H1 (cell line): ENCODE results near the gene MMP19. TPM values are rescaled to one million over a fixed set of nuclear protein-coding genes. Genes with fewer than 3 reads are reported as not detected.

Experiments
- CTCF ChIA-PET: fragments of 300-600 bp; sonication (Branson Sonifier 250); formaldehyde crosslinking; loops from one replicate; lab custom pipeline; 2021; ENCODE audit not compliant: partially characterized antibody; lab: Charles Lee
- POLR2A ChIA-PET: fragments of 300-600 bp; sonication (Branson Sonifier 250); formaldehyde crosslinking; loops from one replicate; lab custom pipeline; 2021; ENCODE audit warnings: inconsistent platforms; ENCODE audit not compliant: partially characterized antibody; lab: Charles Lee
- DNase-seq, 2 experiments: peaks; one replicate each; pipeline versions ENCODE4 v3.0.0 to v3.0.0-alpha.2; 2010 to 2022; ENCODE audit warnings: low spot score in 2 of 2, low read depth in 1 of 2, mixed read lengths in 1 of 2
- FAIRE-seq: peaks from 2 replicates; lab custom pipeline; 2011; peaks lifted over from hg19 to GRCh38; lab: Jason Lieb, UNC
- H2AFZ ChIP-seq: 2 replicates; pipeline ENCODE4 v1.8.1; 2012; ENCODE audit warnings: low read length, inconsistent platforms
- H2AK5ac ChIP-seq: 2 replicates; pipeline ENCODE4 v1.6.1; 2013; ENCODE audit warnings: low read depth, low read length
- H2BK120ac ChIP-seq: replicated peaks from 2 replicates; pipeline ENCODE3; 2013; ENCODE audit warnings: low read depth, low read length, inconsistent platforms
- H2BK12ac ChIP-seq: 2 replicates; pipeline ENCODE4 v1.6.1; 2013; ENCODE audit warnings: low read depth, low read length
- H2BK15ac ChIP-seq: 2 replicates; pipeline ENCODE4 v1.6.1; 2013; ENCODE audit warnings: low read length
- H2BK20ac ChIP-seq: 2 replicates; pipeline ENCODE4 v1.6.1; 2013; ENCODE audit warnings: low read length
- H2BK5ac ChIP-seq: 2 replicates; pipeline ENCODE4 v1.6.1; 2013; ENCODE audit warnings: low read depth, low read length
- H3K14ac ChIP-seq: 2 replicates; pipeline ENCODE4 v1.6.1; 2013; ENCODE audit warnings: inconsistent platforms; ENCODE audit not compliant: insufficient read length
- H3K18ac ChIP-seq: 2 replicates; pipeline ENCODE4 v1.6.1; 2013; ENCODE audit warnings: low read length; ENCODE audit errors: extremely low read depth
- H3K23ac ChIP-seq: 2 replicates; pipeline ENCODE4 v1.6.1; 2013; ENCODE audit warnings: inconsistent platforms; ENCODE audit not compliant: insufficient read length
- H3K23me2 ChIP-seq: 2 replicates; pipeline ENCODE4 v1.6.1; 2013; ENCODE audit warnings: low read depth, low read length
- H3K27ac ChIP-seq: 2 replicates; pipeline ENCODE4 v1.6.1; 2011; ENCODE audit warnings: low read depth, low read length, inconsistent platforms
- H3K27me3 ChIP-seq, 4 experiments: replicated peaks in 1 of 4; 1 replicate in 1 of 4; 2 replicates in 3 of 4; pipeline versions ENCODE4 v1.6.1 to v1.8.1; 2011 to 2013; ENCODE audit warnings: low read length in 3 of 4, mild to moderate bottlenecking in 3 of 4, inconsistent platforms in 2 of 4, mixed read lengths in 2 of 4, moderate library complexity in 1 of 4; ENCODE audit not compliant: control insufficient read depth in 3 of 4, insufficient read depth in 3 of 4; ENCODE audit errors: extremely low read depth in 1 of 4
- H3K36me3 ChIP-seq, 4 experiments: 2 replicates each; pipeline versions ENCODE4 v1.6.1 to v1.8.1; 2011 to 2013; ENCODE audit warnings: mild to moderate bottlenecking in 4 of 4, low read length in 3 of 4, moderate library complexity in 2 of 4, control low read depth in 1 of 4, inconsistent platforms in 1 of 4; ENCODE audit not compliant: insufficient read depth in 4 of 4, control insufficient read depth in 2 of 4
- H3K4ac ChIP-seq: replicated peaks from 2 replicates; pipeline ENCODE3; 2013; ENCODE audit warnings: low read length, low read depth, mixed read lengths, inconsistent platforms; ENCODE audit not compliant: insufficient read length
- H3K4me1 ChIP-seq, 4 experiments: replicated peaks in 1 of 4; 1 replicate in 1 of 4; 2 replicates in 3 of 4; pipeline versions ENCODE4 v1.6.1 to v1.8.1; 2011 to 2013; ENCODE audit warnings: low read length in 3 of 4, inconsistent platforms in 2 of 4, mixed read lengths in 1 of 4; ENCODE audit not compliant: insufficient read depth in 4 of 4, control insufficient read depth in 3 of 4
- H3K4me2 ChIP-seq, 2 experiments: 2 replicates each; pipeline versions ENCODE4 v1.6.1 to v1.8.1; 2011 to 2013; ENCODE audit warnings: low read depth in 2 of 2, low read length in 2 of 2, control low read depth in 1 of 2, inconsistent platforms in 1 of 2, mild to moderate bottlenecking in 1 of 2; ENCODE audit not compliant: insufficient read depth in 1 of 2
- H3K4me3 ChIP-seq, 4 experiments: fragments of 200-600, 300-600 bp in 1 of 4; sonication (generic), shearing (Covaris generic), sonication (Bioruptor Twin) in 1 of 4; 2 replicates each; pipeline versions ENCODE4 v1.5.1 to v1.8.1; 2011 to 2016; ENCODE audit warnings: low read length in 4 of 4, low read depth in 3 of 4, control low read depth in 2 of 4, inconsistent platforms in 2 of 4, mild to moderate bottlenecking in 2 of 4, mixed read lengths in 1 of 4, moderate library complexity in 1 of 4; ENCODE audit not compliant: insufficient read depth in 2 of 4; ENCODE audit errors: extremely low read depth in 1 of 4
- H3K56ac ChIP-seq: replicated peaks from 2 replicates; pipeline ENCODE3; 2013; ENCODE audit warnings: low read depth, mild to moderate bottlenecking, mixed read lengths, low read length, inconsistent platforms; ENCODE audit not compliant: insufficient read length
- H3K79me1 ChIP-seq: 2 replicates; pipeline ENCODE4 v1.6.1; 2013; ENCODE audit warnings: low read depth, low read length, control low read depth
- H3K79me2 ChIP-seq, 2 experiments: 2 replicates each; pipeline versions ENCODE4 v1.6.1 to v1.8.1; 2012 to 2013; ENCODE audit warnings: low read length in 2 of 2, mild to moderate bottlenecking in 2 of 2, inconsistent platforms in 1 of 2; ENCODE audit not compliant: insufficient read depth in 2 of 2, control insufficient read depth in 1 of 2
- H3K9ac ChIP-seq, 4 experiments: replicated peaks in 1 of 4; 1 replicate in 1 of 4; 2 replicates in 3 of 4; pipeline versions ENCODE4 v1.6.1 to v1.8.1; 2011 to 2013; ENCODE audit warnings: low read depth in 3 of 4, low read length in 3 of 4, control low read depth in 2 of 4, mild to moderate bottlenecking in 2 of 4, moderate library complexity in 2 of 4, inconsistent platforms in 1 of 4; ENCODE audit errors: extremely low read depth in 1 of 4
- H3K9me3 ChIP-seq, 2 experiments: 2 replicates each; pipeline versions ENCODE4 v1.6.1 to v1.8.1; 2012 to 2013; ENCODE audit warnings: mild to moderate bottlenecking in 2 of 2, moderate library complexity in 2 of 2, control low read depth in 1 of 2, inconsistent platforms in 1 of 2, low read depth in 1 of 2, low read length in 1 of 2, mixed read lengths in 1 of 2; ENCODE audit not compliant: insufficient read depth in 2 of 2
- H4K20me1 ChIP-seq, 2 experiments: replicated peaks in 1 of 2; 2 replicates each; pipeline versions ENCODE3 to v1.8.1; 2011 to 2013; ENCODE audit warnings: inconsistent platforms in 2 of 2, low read length in 2 of 2, mild to moderate bottlenecking in 1 of 2; ENCODE audit not compliant: insufficient read depth in 2 of 2, control insufficient read depth in 1 of 2
- H4K5ac ChIP-seq: 2 replicates; pipeline ENCODE4 v1.6.1; 2013; ENCODE audit warnings: low read length, low read depth, mixed read lengths, inconsistent platforms; ENCODE audit not compliant: insufficient read length
- H4K8ac ChIP-seq: 2 replicates; pipeline ENCODE4 v1.8.0; 2013; ENCODE audit warnings: mild to moderate bottlenecking, moderate library complexity, low read length, inconsistent platforms; ENCODE audit not compliant: insufficient read depth; ENCODE audit errors: extremely low read depth
- H4K91ac ChIP-seq: replicated peaks from 2 replicates; pipeline ENCODE3; 2013; ENCODE audit warnings: low read length, mixed read lengths, inconsistent platforms; ENCODE audit not compliant: insufficient read length
- ASH2L ChIP-seq: fragments of 200-600, 300-600 bp; sonication (generic); IDR thresholded peaks from one replicate; pipeline ENCODE4 v1.7.1; 2017; ENCODE audit warnings: low read length
- ATF2 ChIP-seq: IDR thresholded peaks from 2 replicates; pipeline ENCODE4 v1.6.1; 2012; ENCODE audit warnings: low read length, inconsistent platforms
- BACH1 ChIP-seq: IDR thresholded peaks from 2 replicates; pipeline ENCODE4 v1.6.1; 2012; ENCODE audit warnings: low read length, improper control_type of control experiment
- EZH2 ChIP-seq: fragments of 200-600 bp; sonication (generic); IDR thresholded peaks from 2 replicates; pipeline ENCODE4 v1.7.1; 2012; ENCODE audit warnings: low read depth, mild to moderate bottlenecking, moderate library complexity, low read length, inconsistent platforms; ENCODE audit not compliant: severe bottlenecking
- RAD21 ChIP-seq, 2 experiments: IDR thresholded peaks in 1 of 2; conservative IDR thresholded peaks in 1 of 2; 2 replicates each; pipeline ENCODE4 v1.6.1; 2011; ENCODE audit warnings: low read depth in 2 of 2, low read length in 2 of 2, improper control_type of control experiment in 1 of 2, inconsistent platforms in 1 of 2, mild to moderate bottlenecking in 1 of 2, moderate library complexity in 1 of 2
- RBBP5 ChIP-seq: IDR thresholded peaks from 2 replicates; pipeline ENCODE4 v1.7.1; 2012; ENCODE audit warnings: low read depth, mild to moderate bottlenecking, inconsistent platforms, low read length, moderate library complexity, borderline replicate concordance
- RNF2 ChIP-seq: fragments of 200-900, 300-1000 bp; sonication (generic); IDR thresholded peaks from 2 replicates; pipeline ENCODE4 v1.7.1; 2016; ENCODE audit warnings: borderline replicate concordance, low read depth, mild to moderate bottlenecking, antibody characterized with exemption, low read length; ENCODE audit not compliant: poor library complexity, severe bottlenecking; ENCODE audit errors: missing control alignments
- SIN3A ChIP-seq, 2 experiments: IDR thresholded peaks in 1 of 2; conservative IDR thresholded peaks in 1 of 2; 2 replicates each; pipeline ENCODE4 v1.6.1; 2011 to 2012; ENCODE audit warnings: low read length in 2 of 2, improper control_type of control experiment in 1 of 2, low read depth in 1 of 2, mild to moderate bottlenecking in 1 of 2
- TCF12 ChIP-seq: IDR thresholded peaks from 2 replicates; pipeline ENCODE4 v1.6.1; 2011; ENCODE audit warnings: low read depth, mild to moderate bottlenecking, low read length
- WGBS, 2 experiments: shearing (Covaris generic) in 1 of 2; methylation state at CpG; one replicate each; pipeline versions ENCODE4 v1.1.6 to v1.1.7; 2013 to 2015; ENCODE audit warnings: low lambda C conversion rate in 2 of 2, mixed read lengths in 2 of 2, inconsistent platforms in 1 of 2, low coverage in 1 of 2, missing lambda C conversion rate in 1 of 2; ENCODE audit not compliant: insufficient replicate concordance in 2 of 2, insufficient coverage in 1 of 2, insufficient read length in 1 of 2; ENCODE audit errors: extremely low coverage in 1 of 2, missing lambda C conversion rate in 1 of 2; 5-methylcytosine and 5-hydroxymethylcytosine counted together
- polyA plus RNA-seq, 7 experiments: library from polyadenylated mRNA; depleted of rRNA in 3 of 7; stranded (reverse) in 5 of 7; unstranded in 2 of 7; fragments of >200 nt in 5 of 7; fragments of 200-250 nt in 2 of 7; gene quantifications; 1 replicate in 5 of 7; 2 replicates in 1 of 7; 4 replicates in 1 of 7; pipeline versions ENCODE4 v1.2.1 to v1.2.3, GENCODE V29; 2011 to 2013; ENCODE audit warnings: missing spikeins in 2 of 7, mixed read lengths in 2 of 7
- total RNA-seq: library from RNA; stranded (reverse); fragmentation: NEBNext Ultra II Directional; extraction: Animal tissue kit (Norgen Biotek cat#: 25700); gene quantifications from 2 replicates; pipeline ENCODE4 v1.2.1, GENCODE V29; 2021

The MMP19 gene
- total and polyA plus RNA-seq, 2 of the 8 experiments (the other 6 are each of a cell fraction or from before 2014, with no cell fraction given), result 2.7 to 3.3 TPM

GRCh38 chr12:55849616-55850343, 7.0 kb upstream of the MMP19 start:
- no peak overlapping the region for H3K4me3 ChIP-seq
- H2BK5ac ChIP-seq, result no peak overlapping the region
- H3K23ac ChIP-seq, result no peak overlapping the region
- no peak overlapping the region for H4K91ac ChIP-seq
- H3K4me2 ChIP-seq, result no peak overlapping the region
- H2AFZ ChIP-seq, result 0 out of 2 replicates have a peak overlapping the region, but pooled peaks have one; percentile 29
- no peak for DNase-seq
- ChIA-PET POLR2A (interaction anchor here (1.1 to 1.3 kb wide), 2 partner anchors 18 to 20 kb away, joined by 3 read pairs; no protein-coding TSS in a partner anchor), CTCF (no interaction called here)
- no peak overlapping the region for H3K4ac ChIP-seq
- H4K5ac ChIP-seq, result no peak overlapping the region
- H2BK12ac ChIP-seq, result no peak overlapping the region
- WGBS, 2 experiments, result 93% methylated on average over 7 of the region's 7 CpGs; no CpG with 5 or more reads in 1 of the 2 experiments
- no peak overlapping the region for H3K56ac ChIP-seq
- H2AK5ac ChIP-seq, result no peak overlapping the region
- no peak overlapping the region for H3K14ac ChIP-seq
- H4K8ac ChIP-seq, result no peak overlapping the region
- no peak overlapping the region for H3K18ac ChIP-seq
- H3K27ac ChIP-seq, result no peak overlapping the region
- H3K9ac ChIP-seq, result no peak overlapping the region
- H2BK20ac ChIP-seq, result no peak overlapping the region
- no peaks in the 10 kb centered on the region for H3K27me3 ChIP-seq
- no peak overlapping the region for H2BK15ac ChIP-seq
- H3K23me2 ChIP-seq, result no peaks in the 10 kb centered on the region
- H2BK120ac ChIP-seq, result no peak overlapping the region
- no peaks in the 10 kb centered on the region for H3K36me3 ChIP-seq
- H4K20me1 ChIP-seq, result no peaks in the 10 kb centered on the region
- no peaks in the 10 kb centered on the region for H3K79me1 ChIP-seq
- no peaks in the 10 kb centered on the region for H3K9me3 ChIP-seq
- H3K79me2 ChIP-seq, result no peaks in the 10 kb centered on the region
- H3K4me1 ChIP-seq, result no peaks in the 10 kb centered on the region; a peak in 1 of 7 replicates
- FAIRE-seq, result no peak
- no peak for TF ChIP-seq EZH2
- no peak for TF ChIP-seq ATF2
- no peak for TF ChIP-seq TCF12
- TF ChIP-seq RNF2, result no peak
- TF ChIP-seq ASH2L, result no peak
- TF ChIP-seq BACH1, result no peak
- TF ChIP-seq SIN3A (conservative IDR thresholded peaks at IDR 0.05 in 1 of 2, IDR thresholded peaks at IDR 0.05 in 1 of 2; ENCODE audit: low read depth in 1 of 2, low read length in 2 of 2), result no peak
- no peak for TF ChIP-seq RBBP5
- TF ChIP-seq RAD21 (IDR thresholded peaks at IDR 0.05 in 1 of 2, conservative IDR thresholded peaks at IDR 0.05 in 1 of 2; ENCODE audit: low read depth in 2 of 2, low read length in 2 of 2), result no peak
